Measurements from ENCODE around the gene DOHH. TPM values are rescaled to one million over a fixed set of nuclear protein-coding genes. Genes with fewer than 3 reads are reported as not detected.
"Not testable (repeated sequence)": the region's sequence is repeated elsewhere in the genome, so short reads cannot be mapped to it uniquely, and the experiment has no call there.

The DOHH gene
- total RNA-seq, 1 donor from 2014 or later: 10.1 TPM

DNA sequence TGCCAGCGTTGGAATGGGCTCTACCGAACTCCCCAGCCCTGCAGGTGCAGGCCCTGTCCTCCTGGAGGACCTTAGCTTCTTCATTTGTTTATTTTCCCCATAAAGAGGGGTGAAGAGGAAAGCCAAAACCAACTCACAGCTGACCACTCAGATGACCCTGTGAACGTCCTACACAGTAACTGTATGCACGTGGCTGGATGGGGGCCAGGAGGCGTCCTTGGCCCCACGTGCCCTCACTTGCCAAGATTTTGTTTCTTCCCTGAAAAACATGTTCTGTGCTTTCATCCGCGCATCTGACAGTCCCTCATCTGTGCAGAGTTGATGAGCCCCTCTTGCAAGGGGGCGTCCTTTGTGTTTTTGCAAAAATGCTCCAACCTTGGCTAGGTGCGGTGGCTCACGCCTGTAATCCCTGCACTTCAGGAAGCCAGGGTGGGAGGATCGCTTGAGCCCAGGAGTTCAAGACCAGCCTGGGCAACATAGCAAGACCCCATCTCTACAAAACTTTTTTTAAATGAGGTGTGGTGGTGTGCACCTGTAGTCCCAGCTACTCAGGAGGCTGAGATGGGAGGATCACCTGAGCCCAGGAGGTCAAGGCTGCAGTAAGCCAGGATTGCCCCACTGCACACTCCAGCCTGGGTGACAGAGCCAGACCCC is 33.2 kb upstream of the DOHH start:
- no peaks in the 10 kb centered on the region for H3K9me3 Mint-ChIP-seq (ENCODE audit: low read depth)
- H3K4me1 Mint-ChIP-seq (ENCODE audit: low read depth): no peaks in the 10 kb centered on the region
- TF ChIP-seq, protein P1, sequence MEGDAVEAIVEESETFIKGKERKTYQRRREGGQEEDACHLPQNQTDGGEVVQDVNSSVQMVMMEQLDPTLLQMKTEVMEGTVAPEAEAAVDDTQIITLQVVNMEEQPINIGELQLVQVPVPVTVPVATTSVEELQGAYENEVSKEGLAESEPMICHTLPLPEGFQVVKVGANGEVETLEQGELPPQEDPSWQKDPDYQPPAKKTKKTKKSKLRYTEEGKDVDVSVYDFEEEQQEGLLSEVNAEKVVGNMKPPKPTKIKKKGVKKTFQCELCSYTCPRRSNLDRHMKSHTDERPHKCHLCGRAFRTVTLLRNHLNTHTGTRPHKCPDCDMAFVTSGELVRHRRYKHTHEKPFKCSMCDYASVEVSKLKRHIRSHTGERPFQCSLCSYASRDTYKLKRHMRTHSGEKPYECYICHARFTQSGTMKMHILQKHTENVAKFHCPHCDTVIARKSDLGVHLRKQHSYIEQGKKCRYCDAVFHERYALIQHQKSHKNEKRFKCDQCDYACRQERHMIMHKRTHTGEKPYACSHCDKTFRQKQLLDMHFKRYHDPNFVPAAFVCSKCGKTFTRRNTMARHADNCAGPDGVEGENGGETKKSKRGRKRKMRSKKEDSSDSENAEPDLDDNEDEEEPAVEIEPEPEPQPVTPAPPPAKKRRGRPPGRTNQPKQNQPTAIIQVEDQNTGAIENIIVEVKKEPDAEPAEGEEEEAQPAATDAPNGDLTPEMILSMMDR (IDR thresholded peaks at IDR 0.05): no peak
- H3K36me3 Mint-ChIP-seq (ENCODE audit: low read depth): peaks cover 14% of the 10 kb centered on the region
- no peak for DNase-seq (ENCODE audit: low spot score)
- H3K27ac Mint-ChIP-seq (ENCODE audit: unreplicated experiment): no peak overlapping the region
- no peak overlapping the region for H3K4me3 Mint-ChIP-seq (ENCODE audit: unreplicated experiment)
- no peaks in the 10 kb centered on the region for H3K27me3 Mint-ChIP-seq (ENCODE audit: low read depth)

- Mint-ChIP-seq H3K4me1 (ENCODE audit: low read depth) (no peaks in the 10 kb centered on the region), H3K36me3 (ENCODE audit: low read depth) (peaks cover 14% of the 10 kb centered on the region), H3K4me3 (ENCODE audit: unreplicated experiment) (no peak overlapping the region), H3K9me3 (ENCODE audit: low read depth) (no peaks in the 10 kb centered on the region), H3K27ac (ENCODE audit: unreplicated experiment) (no peak overlapping the region), H3K27me3 (ENCODE audit: low read depth) (no peaks in the 10 kb centered on the region)
- TF ChIP-seq, protein P1 (IDR thresholded peaks at IDR 0.05): no peak
- no peak for DNase-seq (ENCODE audit: low spot score)
Measured at GRCh38 chr19:3533033-3533432, 32.6 kb upstream of the DOHH start.

DNA sequence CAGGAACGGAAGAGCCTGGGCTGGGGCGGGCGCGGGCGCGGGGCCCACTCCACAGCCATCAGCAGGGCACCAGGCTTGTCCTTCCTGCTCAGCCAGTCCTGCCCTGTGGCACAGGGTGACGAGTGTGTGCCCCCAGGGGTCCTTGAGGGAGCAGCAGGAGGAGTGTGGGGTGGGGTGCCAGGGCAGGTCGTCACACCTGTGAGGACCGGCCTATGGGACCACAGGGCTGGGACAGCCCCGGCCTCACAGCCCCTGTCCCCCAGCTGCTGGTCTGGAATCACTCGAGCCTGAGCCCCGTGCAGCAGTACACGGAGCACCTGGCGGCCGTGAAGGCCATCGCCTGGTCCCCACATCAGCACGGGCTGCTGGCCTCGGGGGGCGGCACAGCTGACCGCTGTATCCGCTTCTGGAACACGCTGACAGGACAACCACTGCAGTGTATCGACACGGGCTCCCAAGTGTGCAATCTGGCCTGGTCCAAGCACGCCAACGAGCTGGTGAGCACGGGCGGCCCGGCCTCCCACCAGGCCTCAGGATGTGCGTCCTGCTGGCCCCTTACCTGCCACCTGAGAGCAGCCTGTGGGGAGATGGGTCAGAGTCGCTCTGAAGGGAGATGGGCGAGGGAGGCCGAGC is 31.8 kb upstream of the DOHH start:
- DNase-seq (ENCODE audit: low spot score): no peak
- Mint-ChIP-seq H3K9me3 (ENCODE audit: low read depth) (no peaks in the 10 kb centered on the region), H3K4me3 (ENCODE audit: unreplicated experiment) (no peak overlapping the region), H3K4me1 (ENCODE audit: low read depth) (no peaks in the 10 kb centered on the region), H3K27ac (ENCODE audit: unreplicated experiment) (peak overlapping the region; percentile 17), H3K27me3 (ENCODE audit: low read depth) (no peaks in the 10 kb centered on the region), H3K36me3 (ENCODE audit: low read depth) (peaks cover 14% of the 10 kb centered on the region)
- TF ChIP-seq, protein P1 (IDR thresholded peaks at IDR 0.05): no peak

- Mint-ChIP-seq H3K27me3 (ENCODE audit: low read depth) (no peaks in the 10 kb centered on the region), H3K4me1 (ENCODE audit: low read depth) (no peaks in the 10 kb centered on the region), H3K9me3 (ENCODE audit: low read depth) (no peaks in the 10 kb centered on the region), H3K36me3 (ENCODE audit: low read depth) (peaks cover 17% of the 10 kb centered on the region), H3K27ac (ENCODE audit: unreplicated experiment) (no peak overlapping the region), H3K4me3 (ENCODE audit: unreplicated experiment) (no peak overlapping the region)
- TF ChIP-seq, protein P1 (IDR thresholded peaks at IDR 0.05): no peak
- no peak for DNase-seq (ENCODE audit: low spot score)
Measured at GRCh38 chr19:3531716-3532115, 31.2 kb upstream of the DOHH start.

DNA sequence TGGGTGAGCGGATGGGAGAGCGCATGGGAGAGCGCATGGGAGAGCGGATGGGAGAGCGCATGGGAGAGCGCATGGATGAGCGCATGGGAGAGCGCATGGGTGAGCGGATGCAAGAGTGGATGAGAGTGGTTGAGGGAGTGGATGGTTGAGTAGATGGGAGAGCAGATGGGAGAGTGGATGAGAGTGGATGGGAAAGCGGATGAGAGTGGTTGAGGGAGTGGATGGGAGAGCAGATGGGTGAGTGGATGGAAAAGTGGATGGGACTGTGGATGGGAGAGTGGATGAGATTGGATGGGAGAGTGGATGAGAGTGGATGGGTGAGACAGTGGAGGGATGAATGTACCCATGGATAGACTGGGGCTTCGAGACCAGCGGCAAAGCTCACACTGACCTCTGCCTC is 29.9 kb upstream of the DOHH start:
- no peak for DNase-seq (ENCODE audit: low spot score)
- H3K9me3 Mint-ChIP-seq (ENCODE audit: low read depth): no peaks in the 10 kb centered on the region
- TF ChIP-seq, protein P1 (IDR thresholded peaks at IDR 0.05): no peak
- H3K27me3 Mint-ChIP-seq (ENCODE audit: low read depth): no peaks in the 10 kb centered on the region
- H3K36me3 Mint-ChIP-seq (ENCODE audit: low read depth): peaks cover 17% of the 10 kb centered on the region
- no peak overlapping the region for H3K27ac Mint-ChIP-seq (ENCODE audit: unreplicated experiment)
- no peak overlapping the region for H3K4me3 Mint-ChIP-seq (ENCODE audit: unreplicated experiment)
- H3K4me1 Mint-ChIP-seq (ENCODE audit: low read depth): no peaks in the 10 kb centered on the region

DNA sequence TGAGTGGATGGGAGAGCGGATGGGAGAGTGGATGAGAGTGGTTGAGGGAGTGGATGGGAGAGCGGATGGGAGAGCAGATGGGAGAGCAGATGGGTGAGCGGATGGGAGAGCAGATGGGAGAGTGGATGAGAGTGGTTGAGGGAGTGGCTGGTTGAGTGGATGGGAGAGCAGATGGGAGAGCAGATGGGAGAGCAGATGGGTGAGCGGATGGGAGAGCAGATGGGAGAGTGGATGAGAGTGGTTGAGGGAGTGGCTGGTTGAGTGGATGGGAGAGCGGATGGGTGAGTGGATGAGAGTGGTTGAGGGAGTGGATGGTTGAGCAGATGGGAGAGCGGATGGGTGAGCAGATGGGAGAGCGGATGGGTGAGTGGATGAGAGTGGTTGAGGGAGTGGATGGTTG is 28.8 kb upstream of the DOHH start:
- not testable (repeated sequence) for H3K9me3 Mint-ChIP-seq (ENCODE audit: low read depth); H3K27ac Mint-ChIP-seq (ENCODE audit: unreplicated experiment); H3K4me3 Mint-ChIP-seq (ENCODE audit: unreplicated experiment); DNase-seq (ENCODE audit: low spot score); H3K27me3 Mint-ChIP-seq (ENCODE audit: low read depth); H3K4me1 Mint-ChIP-seq (ENCODE audit: low read depth)
- H3K36me3 Mint-ChIP-seq (ENCODE audit: low read depth): peaks cover 15% of the 10 kb centered on the region

All from chondrocyte (in vitro differentiated cells).